Caco-2 (cell line): ENCODE results near the gene ITGB1. TPM values are rescaled to one million over a fixed set of nuclear protein-coding genes. Genes with fewer than 3 reads are reported as not detected.
A peak's percentile ranks its signal among the peaks of the same experiment; 100 is the strongest.

Experiments
- BruUV-seq: library from RNA; stranded (reverse); fragments of 400-500 nt; replicated peaks from 2 replicates; lab custom pipeline; 2021; lab: Mats Ljungman, UMichigan
- CTCF ChIA-PET: fragments of 300-600 bp; sonication (Branson Sonifier 250); formaldehyde crosslinking; loops from one replicate; lab custom pipeline; 2022; ENCODE audit warnings: antibody characterized with exemption; lab: Charles Lee
- POLR2A ChIA-PET: fragments of 300-600 bp; sonication (Branson Sonifier 250); formaldehyde crosslinking; loops from one replicate; lab custom pipeline; 2022; ENCODE audit warnings: antibody characterized with exemption; lab: Charles Lee
- DNase-seq, 2 experiments: peaks; one replicate each; pipeline versions ENCODE4 v3.0.0 to v3.0.0-alpha.2; 2020 to 2022
- H3K27me3 ChIP-seq: replicated peaks from 2 replicates; pipeline ENCODE4 v1.6.0; 2011; ENCODE audit warnings: low read length; ENCODE audit not compliant: control insufficient read depth, insufficient read depth
- H3K36me3 ChIP-seq: 2 replicates; pipeline ENCODE4 v1.5.1; 2011; ENCODE audit warnings: low read length; ENCODE audit not compliant: control insufficient read depth, insufficient read depth
- H3K4me1 ChIP-seq: fragments of 250-450 bp; sonication (Bioruptor Pico); 2 replicates; pipeline ENCODE4 v1.5.1; 2020; ENCODE audit warnings: mild to moderate bottlenecking
- H3K4me3 ChIP-seq: 2 replicates; pipeline ENCODE4 v1.5.1; 2011; ENCODE audit warnings: low read depth, mild to moderate bottlenecking, control low read depth, low read length
- H3K9me3 ChIP-seq: fragments of 250-450 bp; sonication (Bioruptor Pico); 2 replicates; pipeline ENCODE4 v1.5.1; 2020; ENCODE audit warnings: mild to moderate bottlenecking, moderate library complexity
- H3K27ac Mint-ChIP-seq: one replicate; pipeline ENCODE4 v1.8.0; 2022; ENCODE audit warnings: mixed read lengths; ENCODE audit not compliant: unreplicated experiment
- H3K27me3 Mint-ChIP-seq: one replicate; pipeline ENCODE4 v1.8.0; 2022; ENCODE audit warnings: mixed read lengths; ENCODE audit not compliant: insufficient read depth, unreplicated experiment
- H3K36me3 Mint-ChIP-seq: one replicate; pipeline ENCODE4 v1.8.0; 2022; ENCODE audit warnings: mild to moderate bottlenecking, mixed read lengths; ENCODE audit not compliant: insufficient read depth, unreplicated experiment
- H3K4me1 Mint-ChIP-seq: one replicate; pipeline ENCODE4 v1.8.0; 2022; ENCODE audit warnings: low read depth, mixed read lengths; ENCODE audit not compliant: unreplicated experiment
- H3K4me3 Mint-ChIP-seq: one replicate; pipeline ENCODE4 v1.8.0; 2022; ENCODE audit warnings: mild to moderate bottlenecking, moderate library complexity, mixed read lengths; ENCODE audit not compliant: unreplicated experiment
- H3K9me3 Mint-ChIP-seq: one replicate; pipeline ENCODE4 v1.8.0; 2022; ENCODE audit warnings: mixed read lengths; ENCODE audit not compliant: unreplicated experiment
- intact Hi-C: fragments of 100-400 bp; cut with micrococcal nuclease; formaldehyde crosslinking; loops from one replicate; pipeline ENCODE4 v1.10.0; 2022; ENCODE audit not compliant: unreplicated experiment
- total RNA-seq: library from RNA; stranded (reverse); gene quantifications from 2 replicates; pipeline ENCODE4 v1.2.3, GENCODE V29; 2022
- TF ChIP-seq, protein P1 (sequence below), 2 experiments: fragments of 200-600 bp in 1 of 2; IDR thresholded peaks; 1 replicate in 1 of 2; 2 replicates in 1 of 2; pipeline versions ENCODE4 v1.5.1 to v1.8.0; 2011 to 2022; ENCODE audit warnings: antibody characterized with exemption in 1 of 2, control low read depth in 1 of 2, inconsistent platforms in 1 of 2, low read depth in 1 of 2, low read length in 1 of 2, mild to moderate bottlenecking in 1 of 2, moderate library complexity in 1 of 2; ENCODE audit not compliant: insufficient read depth in 1 of 2, severe bottlenecking in 1 of 2, unreplicated experiment in 1 of 2

Gene ITGB1
- total RNA-seq, 1 experiment from 2014 or later = 474 TPM

DNA sequence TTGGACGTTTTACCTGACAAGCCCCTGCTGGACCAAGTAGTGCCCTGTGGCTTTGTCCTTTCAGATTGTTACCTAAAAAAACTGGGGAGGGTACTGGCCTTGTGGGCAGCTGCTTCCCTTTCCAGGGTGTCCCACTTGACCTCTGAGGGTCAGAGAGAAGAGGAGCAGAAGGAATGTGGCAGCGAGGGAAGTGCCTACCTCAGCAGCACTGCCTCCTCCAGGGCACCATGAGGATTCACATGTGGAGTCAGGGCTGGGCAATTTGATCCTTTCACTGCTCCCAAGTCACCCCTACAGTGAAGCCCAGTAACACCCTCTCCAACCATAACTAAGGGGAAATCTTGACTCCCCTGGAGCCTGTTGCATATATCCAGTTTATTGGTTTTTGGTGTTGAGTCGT is 64.6 kb downstream of the ITGB1 start:
- no peaks in the 10 kb centered on the region for H3K4me1 ChIP-seq
- H3K4me3 ChIP-seq = no peak overlapping the region
- no peaks in the 10 kb centered on the region for H3K9me3 Mint-ChIP-seq
- H3K4me3 Mint-ChIP-seq = no peak overlapping the region
- no peaks in the 10 kb centered on the region for H3K27me3 ChIP-seq
- H3K36me3 Mint-ChIP-seq = peaks cover 42% of the 10 kb centered on the region
- H3K27me3 Mint-ChIP-seq = no peaks in the 10 kb centered on the region
- BruUV-seq = no TSS peak
- H3K27ac Mint-ChIP-seq = no peak overlapping the region
- TF ChIP-seq, protein P1, sequence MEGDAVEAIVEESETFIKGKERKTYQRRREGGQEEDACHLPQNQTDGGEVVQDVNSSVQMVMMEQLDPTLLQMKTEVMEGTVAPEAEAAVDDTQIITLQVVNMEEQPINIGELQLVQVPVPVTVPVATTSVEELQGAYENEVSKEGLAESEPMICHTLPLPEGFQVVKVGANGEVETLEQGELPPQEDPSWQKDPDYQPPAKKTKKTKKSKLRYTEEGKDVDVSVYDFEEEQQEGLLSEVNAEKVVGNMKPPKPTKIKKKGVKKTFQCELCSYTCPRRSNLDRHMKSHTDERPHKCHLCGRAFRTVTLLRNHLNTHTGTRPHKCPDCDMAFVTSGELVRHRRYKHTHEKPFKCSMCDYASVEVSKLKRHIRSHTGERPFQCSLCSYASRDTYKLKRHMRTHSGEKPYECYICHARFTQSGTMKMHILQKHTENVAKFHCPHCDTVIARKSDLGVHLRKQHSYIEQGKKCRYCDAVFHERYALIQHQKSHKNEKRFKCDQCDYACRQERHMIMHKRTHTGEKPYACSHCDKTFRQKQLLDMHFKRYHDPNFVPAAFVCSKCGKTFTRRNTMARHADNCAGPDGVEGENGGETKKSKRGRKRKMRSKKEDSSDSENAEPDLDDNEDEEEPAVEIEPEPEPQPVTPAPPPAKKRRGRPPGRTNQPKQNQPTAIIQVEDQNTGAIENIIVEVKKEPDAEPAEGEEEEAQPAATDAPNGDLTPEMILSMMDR (IDR thresholded peaks at IDR 0.05; ENCODE audit: insufficient read depth in 1 of 2, low read depth in 1 of 2, low read length in 1 of 2, severe bottlenecking in 1 of 2, unreplicated experiment in 1 of 2) = no peak
- ChIA-PET CTCF (no interaction called here), POLR2A (interaction anchor here (0.7 kb wide), 1 partner anchor 1108 kb away, joined by 3 read pairs; no protein-coding TSS in a partner anchor)
- intact Hi-C loops = loop anchor here (5.0 kb wide), 1 partner anchor 114 kb away; no protein-coding TSS in a partner anchor
- peak in 1 of 2 experiments; percentile 20 for DNase-seq
- peaks cover 2% of the 10 kb centered on the region for H3K36me3 ChIP-seq
- H3K4me1 Mint-ChIP-seq = no peaks in the 10 kb centered on the region
- no peaks in the 10 kb centered on the region for H3K9me3 ChIP-seq

- POLR2A ChIA-PET = no interaction called here
- H3K36me3 Mint-ChIP-seq = peaks cover 20% of the 10 kb centered on the region
- no peaks in the 10 kb centered on the region for H3K4me1 Mint-ChIP-seq
- no peaks in the 10 kb centered on the region for H3K27me3 Mint-ChIP-seq
- CTCF ChIA-PET = no interaction called here
- H3K9me3 ChIP-seq = no peaks in the 10 kb centered on the region
- H3K27ac Mint-ChIP-seq = no peak overlapping the region
- H3K4me3 Mint-ChIP-seq = no peak overlapping the region
- H3K9me3 Mint-ChIP-seq = no peaks in the 10 kb centered on the region
- DNase-seq = no peak
- no TSS peak for BruUV-seq
- intact Hi-C loops = loop anchor here (5.0 kb wide), 1 partner anchor 116 kb away; no protein-coding TSS in a partner anchor
- no peaks in the 10 kb centered on the region for H3K36me3 ChIP-seq
- TF ChIP-seq, protein P1 (IDR thresholded peaks at IDR 0.05; ENCODE audit: insufficient read depth in 1 of 2, low read depth in 1 of 2, low read length in 1 of 2, severe bottlenecking in 1 of 2, unreplicated experiment in 1 of 2) = no peak
- no peak overlapping the region for H3K4me3 ChIP-seq
- H3K27me3 ChIP-seq = no peaks in the 10 kb centered on the region
- H3K4me1 ChIP-seq = no peaks in the 10 kb centered on the region
These were observed 66.8 kb downstream of the ITGB1 start for GRCh38 chr10:32891261-32891660.

DNA sequence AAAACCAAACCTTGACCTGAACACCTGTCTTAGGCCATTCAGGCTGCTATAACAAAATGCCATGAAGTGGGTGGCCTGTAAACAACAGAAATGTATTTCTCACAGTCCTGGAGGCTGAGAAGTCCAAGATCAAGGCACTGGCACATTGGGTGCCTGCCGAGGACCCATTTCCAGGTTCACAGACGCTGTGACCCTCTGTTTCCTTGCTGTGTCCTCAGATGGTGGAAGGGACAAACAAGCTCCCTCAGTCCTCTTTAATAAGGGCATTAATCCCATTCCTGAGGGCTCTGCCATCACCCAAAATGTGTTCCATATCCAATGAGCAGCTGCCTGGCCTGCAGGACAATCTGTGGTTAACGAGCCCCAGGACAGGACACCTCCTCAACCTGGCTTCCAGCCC is 67.6 kb downstream of the ITGB1 start:
- no peaks in the 10 kb centered on the region for H3K4me1 Mint-ChIP-seq
- no peak overlapping the region for H3K4me3 Mint-ChIP-seq
- H3K36me3 Mint-ChIP-seq = peaks cover 12% of the 10 kb centered on the region
- H3K9me3 ChIP-seq = no peaks in the 10 kb centered on the region
- DNase-seq = no peak
- CTCF ChIA-PET = no interaction called here
- no peaks in the 10 kb centered on the region for H3K36me3 ChIP-seq
- POLR2A ChIA-PET = no interaction called here
- H3K4me3 ChIP-seq = no peak overlapping the region
- no peaks in the 10 kb centered on the region for H3K27me3 Mint-ChIP-seq
- no peak overlapping the region for H3K27ac Mint-ChIP-seq
- intact Hi-C loops = loop anchor here (5.0 kb wide), 1 partner anchor 117 kb away; no protein-coding TSS in a partner anchor
- BruUV-seq = no TSS peak
- TF ChIP-seq, protein P1 (IDR thresholded peaks at IDR 0.05; ENCODE audit: insufficient read depth in 1 of 2, low read depth in 1 of 2, low read length in 1 of 2, severe bottlenecking in 1 of 2, unreplicated experiment in 1 of 2) = no peak
- H3K4me1 ChIP-seq = no peaks in the 10 kb centered on the region
- no peaks in the 10 kb centered on the region for H3K27me3 ChIP-seq
- H3K9me3 Mint-ChIP-seq = no peaks in the 10 kb centered on the region
